B cell (primary cell): Measurements from ENCODE around the gene SPHKAP.

Source experiments
- EZH2 ChIP-seq: IDR thresholded peaks from 2 replicates; pipeline ENCODE4 v1.6.1; 2012; ENCODE audit warnings: borderline replicate concordance, low read depth, mild to moderate bottlenecking, moderate library complexity, low read length; ENCODE audit not compliant: insufficient read depth, poor library complexity, severe bottlenecking
- TF ChIP-seq, protein P1 (sequence below): fragments of 200-600 bp; IDR thresholded peaks from one replicate; pipeline ENCODE4 v1.8.0; 2022; ENCODE audit warnings: antibody characterized with exemption, mild to moderate bottlenecking

- TF ChIP-seq, protein P1, sequence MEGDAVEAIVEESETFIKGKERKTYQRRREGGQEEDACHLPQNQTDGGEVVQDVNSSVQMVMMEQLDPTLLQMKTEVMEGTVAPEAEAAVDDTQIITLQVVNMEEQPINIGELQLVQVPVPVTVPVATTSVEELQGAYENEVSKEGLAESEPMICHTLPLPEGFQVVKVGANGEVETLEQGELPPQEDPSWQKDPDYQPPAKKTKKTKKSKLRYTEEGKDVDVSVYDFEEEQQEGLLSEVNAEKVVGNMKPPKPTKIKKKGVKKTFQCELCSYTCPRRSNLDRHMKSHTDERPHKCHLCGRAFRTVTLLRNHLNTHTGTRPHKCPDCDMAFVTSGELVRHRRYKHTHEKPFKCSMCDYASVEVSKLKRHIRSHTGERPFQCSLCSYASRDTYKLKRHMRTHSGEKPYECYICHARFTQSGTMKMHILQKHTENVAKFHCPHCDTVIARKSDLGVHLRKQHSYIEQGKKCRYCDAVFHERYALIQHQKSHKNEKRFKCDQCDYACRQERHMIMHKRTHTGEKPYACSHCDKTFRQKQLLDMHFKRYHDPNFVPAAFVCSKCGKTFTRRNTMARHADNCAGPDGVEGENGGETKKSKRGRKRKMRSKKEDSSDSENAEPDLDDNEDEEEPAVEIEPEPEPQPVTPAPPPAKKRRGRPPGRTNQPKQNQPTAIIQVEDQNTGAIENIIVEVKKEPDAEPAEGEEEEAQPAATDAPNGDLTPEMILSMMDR: no peak
- TF ChIP-seq EZH2: no peak
Measured at GRCh38 chr2:228140934-228141528, 40.5 kb downstream of the SPHKAP start.
